ENCODE results near the gene ANKH. TPM values are rescaled to one million over a fixed set of nuclear protein-coding genes. Genes with fewer than 3 reads are reported as not detected.
A peak's percentile ranks its signal among the peaks of the same experiment; 100 is the strongest.
"Not testable (repeated sequence)": the region's sequence is repeated elsewhere in the genome, so short reads cannot be mapped to it uniquely, and the experiment has no call there.

Gene ANKH
- 21.8 and 27.9 TPM in 2 replicates for total RNA-seq

- DNase-seq: peak; percentile 81
These were observed at the start of gene ANKH for GRCh38 chr5:14871214-14872069. Gene ANKH, minus strand, starts transcription at chr5:14871778. Its CDS starts 331 bp downstream, at chr5:14871447.

GRCh38 chr5:14920121-14920520, 48.5 kb upstream of the ANKH start:
- no peak for DNase-seq

GRCh38 chr5:14919106-14919505, 47.5 kb upstream of the ANKH start:
- DNase-seq: not testable (repeated sequence)

GRCh38 chr5:14917719-14918118, 46.1 kb upstream of the ANKH start:
- DNase-seq: peak; percentile 44

GRCh38 chr5:14915291-14915952, 43.8 kb upstream of the ANKH start:
- no peak for DNase-seq

- no peak for DNase-seq
These were observed 43.2 kb upstream of the ANKH start for GRCh38 chr5:14914623-14915260.

GRCh38 chr5:14914193-14914592, 42.6 kb upstream of the ANKH start:
- DNase-seq: no peak

GRCh38 chr5:14913096-14913495, 41.5 kb upstream of the ANKH start:
- DNase-seq: no peak

GRCh38 chr5:14912206-14912605, 40.6 kb upstream of the ANKH start:
- DNase-seq: no peak

- DNase-seq: no peak
These were observed 37.8 kb upstream of the ANKH start for GRCh38 chr5:14909369-14909768.

GRCh38 chr5:14908172-14908571, 36.6 kb upstream of the ANKH start:
- no peak for DNase-seq

GRCh38 chr5:14906628-14907027, 35.0 kb upstream of the ANKH start:
- DNase-seq: no peak

- no peak for DNase-seq
These were observed 31.4 kb upstream of the ANKH start for GRCh38 chr5:14902826-14903560.

- DNase-seq: no peak
These were observed 30.0 kb upstream of the ANKH start for GRCh38 chr5:14901462-14902051.

GRCh38 chr5:14900693-14901461, 29.3 kb upstream of the ANKH start:
- peak; percentile 41 for DNase-seq

GRCh38 chr5:14896131-14896530, 24.6 kb upstream of the ANKH start:
- DNase-seq: no peak

- no peak for DNase-seq
These were observed 23.7 kb upstream of the ANKH start for GRCh38 chr5:14895301-14895700.

GRCh38 chr5:14894748-14895147, 23.2 kb upstream of the ANKH start:
- DNase-seq: no peak

GRCh38 chr5:14893381-14893780, 21.8 kb upstream of the ANKH start:
- no peak for DNase-seq

GRCh38 chr5:14890846-14891245, 19.3 kb upstream of the ANKH start:
- DNase-seq: no peak

- DNase-seq: no peak
These were observed 12.6 kb upstream of the ANKH start for GRCh38 chr5:14884062-14884612.
